HUES64 (cell line): ENCODE measurements around the gene DNAJC5.
A peak's percentile ranks its signal among the peaks of the same experiment; 100 is the strongest.
"Not testable (repeated sequence)": the region's sequence is repeated elsewhere in the genome, so short reads cannot be mapped to it uniquely, and the experiment has no call there.

ENCODE experiments used
- H3K27ac ChIP-seq: 2 replicates; pipeline ENCODE4 v1.7.0; 2013; ENCODE audit warnings: low read depth, low read length, inconsistent platforms
- H3K27me3 ChIP-seq: 2 replicates; pipeline ENCODE4 v1.6.1; 2013; ENCODE audit warnings: mild to moderate bottlenecking, low read length; ENCODE audit not compliant: insufficient read depth
- H3K36me3 ChIP-seq: 2 replicates; pipeline ENCODE4 v1.6.1; 2013; ENCODE audit warnings: mild to moderate bottlenecking, low read length; ENCODE audit not compliant: insufficient read depth
- H3K4me1 ChIP-seq: 2 replicates; pipeline ENCODE4 v1.6.1; 2013; ENCODE audit warnings: mild to moderate bottlenecking, low read length, moderate library complexity; ENCODE audit not compliant: insufficient read depth
- H3K4me3 ChIP-seq: 2 replicates; pipeline ENCODE4 v1.5.1; 2013; ENCODE audit warnings: mild to moderate bottlenecking, low read length, moderate library complexity
- H3K9ac ChIP-seq: 2 replicates; pipeline ENCODE4 v1.6.1; 2013; ENCODE audit warnings: mild to moderate bottlenecking, low read depth, low read length
- H3K9me3 ChIP-seq: 2 replicates; pipeline ENCODE4 v1.6.1; 2013; ENCODE audit warnings: low read depth, low read length; ENCODE audit not compliant: insufficient read depth
- WGBS: fragments of 150-250, 120-280 bp; methylation state at CpG from one replicate; pipeline ENCODE4 v1.1.7; 2013; ENCODE audit warnings: missing lambda C conversion rate; 5-methylcytosine and 5-hydroxymethylcytosine counted together

The DNAJC5 gene

DNA sequence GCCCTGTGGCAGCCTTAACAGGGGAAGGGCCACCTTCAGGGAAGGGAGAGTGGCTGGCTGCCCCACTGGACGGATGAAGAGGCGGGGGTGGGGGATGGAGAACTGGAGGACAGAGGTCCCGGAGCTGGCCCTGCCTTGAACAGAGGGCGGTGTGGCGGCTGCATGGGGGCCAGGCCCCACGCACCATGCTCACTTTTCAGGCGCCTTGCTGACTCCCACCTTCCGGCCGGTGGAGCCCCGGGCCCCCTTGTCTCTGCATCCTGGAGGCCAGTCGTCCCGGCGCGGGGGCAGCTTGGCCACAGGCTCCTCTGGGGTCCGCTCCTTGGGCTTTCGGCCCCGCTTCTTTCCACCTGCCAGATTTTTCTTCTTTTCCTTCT, 64.8 kb downstream of the DNAJC5 start:
- Histone ChIP-seq H3K9ac (no peak overlapping the region), H3K36me3 (peaks cover 46% of the 10 kb centered on the region), H3K9me3 (peaks cover 12% of the 10 kb centered on the region), H3K4me1 (peaks cover 19% of the 10 kb centered on the region; the same call in 1 of the 2 replicates), H3K27ac (peak overlapping the region; percentile 46), H3K27me3 (no peaks in the 10 kb centered on the region), H3K4me3 (no peak overlapping the region)
- 94% methylated on average over 17 of the region's 17 CpGs for WGBS

- H3K4me3 ChIP-seq, H3K27ac ChIP-seq, H3K27me3 ChIP-seq, H3K9ac ChIP-seq: not testable (repeated sequence)
- Histone ChIP-seq H3K36me3 (peaks cover 46% of the 10 kb centered on the region), H3K9me3 (peaks cover 12% of the 10 kb centered on the region), H3K4me1 (peaks cover 19% of the 10 kb centered on the region; the same call in 1 of the 2 replicates)
- WGBS, result 95% methylated on average over 15 of the region's 15 CpGs
These were observed 66.0 kb downstream of the DNAJC5 start for GRCh38 chr20:63960654-63961621.

- Histone ChIP-seq H3K36me3 (peaks cover 55% of the 10 kb centered on the region), H3K9ac (no peak overlapping the region), H3K4me3 (no peak overlapping the region), H3K27ac (no peak overlapping the region), H3K27me3 (no peaks in the 10 kb centered on the region), H3K9me3 (peaks cover 21% of the 10 kb centered on the region), H3K4me1 (peaks cover 19% of the 10 kb centered on the region; the same call in 1 of the 2 replicates)
- 94% methylated on average over 26 of the region's 26 CpGs for WGBS
These were observed 66.9 kb downstream of the DNAJC5 start for GRCh38 chr20:63961664-63962425.

DNA sequence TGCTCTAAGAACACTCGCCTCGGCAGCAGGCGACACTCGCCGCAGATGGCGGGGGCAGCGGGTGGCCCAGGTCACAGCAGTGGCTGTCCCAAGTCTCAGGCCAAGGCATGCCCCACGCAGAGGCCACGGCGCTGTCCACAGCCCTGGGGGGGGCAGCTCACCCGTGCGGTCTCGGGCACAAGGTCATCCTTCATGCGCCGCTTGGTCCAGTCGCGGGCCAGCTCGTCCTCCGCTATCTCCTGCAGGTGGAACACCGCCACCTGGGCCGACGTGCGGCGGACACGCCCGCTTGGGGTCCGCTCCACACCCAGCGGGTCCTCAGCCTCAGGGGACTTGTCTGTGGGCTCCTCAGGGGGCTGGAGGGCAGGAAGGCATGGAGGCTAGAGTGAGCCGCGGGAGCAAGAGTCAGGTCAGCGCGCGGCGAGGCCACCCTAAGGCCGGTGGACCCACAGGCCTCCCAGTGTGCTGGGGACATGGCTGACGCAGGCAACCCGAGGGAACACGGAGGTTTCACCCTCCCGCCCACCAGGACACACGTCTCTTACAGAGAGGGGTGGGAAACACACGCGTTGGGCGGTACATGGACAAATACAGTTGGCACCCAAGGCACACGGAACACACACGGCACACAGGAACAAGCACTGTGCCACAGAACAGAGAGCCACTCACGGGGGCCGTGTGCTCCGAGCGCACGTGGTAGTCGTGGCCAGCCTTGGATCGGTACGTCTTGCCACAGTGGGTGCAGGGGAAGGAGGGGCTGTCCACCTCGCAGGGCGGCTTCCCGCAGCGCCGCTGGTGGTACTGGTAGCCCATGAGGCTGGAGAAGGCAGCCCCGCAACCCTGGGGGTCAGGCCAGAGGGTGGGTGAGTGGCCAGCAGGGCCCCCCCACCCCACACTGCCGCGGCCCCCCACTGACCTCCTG, 67.8 kb downstream of the DNAJC5 start:
- H3K9ac ChIP-seq, result no peak overlapping the region
- H3K27me3 ChIP-seq, result no peaks in the 10 kb centered on the region
- H3K4me1 ChIP-seq, result peaks cover 16% of the 10 kb centered on the region; the same call in 1 of the 2 replicates
- H3K4me3 ChIP-seq, result no peak overlapping the region
- peaks cover 29% of the 10 kb centered on the region for H3K9me3 ChIP-seq
- WGBS, result 97% methylated on average over 61 of the region's 61 CpGs
- H3K36me3 ChIP-seq, result peaks cover 63% of the 10 kb centered on the region
- no peak overlapping the region for H3K27ac ChIP-seq

GRCh38 chr20:63963348-63963741, 68.4 kb downstream of the DNAJC5 start:
- H3K36me3 ChIP-seq, result peaks cover 70% of the 10 kb centered on the region
- no peak overlapping the region for H3K4me3 ChIP-seq
- peaks cover 11% of the 10 kb centered on the region; the same call in 1 of the 2 replicates for H3K4me1 ChIP-seq
- 94% methylated on average over 27 of the region's 27 CpGs for WGBS
- no peak overlapping the region for H3K9ac ChIP-seq
- H3K27ac ChIP-seq, result no peak overlapping the region
- H3K9me3 ChIP-seq, result peaks cover 36% of the 10 kb centered on the region
- no peaks in the 10 kb centered on the region for H3K27me3 ChIP-seq

DNA sequence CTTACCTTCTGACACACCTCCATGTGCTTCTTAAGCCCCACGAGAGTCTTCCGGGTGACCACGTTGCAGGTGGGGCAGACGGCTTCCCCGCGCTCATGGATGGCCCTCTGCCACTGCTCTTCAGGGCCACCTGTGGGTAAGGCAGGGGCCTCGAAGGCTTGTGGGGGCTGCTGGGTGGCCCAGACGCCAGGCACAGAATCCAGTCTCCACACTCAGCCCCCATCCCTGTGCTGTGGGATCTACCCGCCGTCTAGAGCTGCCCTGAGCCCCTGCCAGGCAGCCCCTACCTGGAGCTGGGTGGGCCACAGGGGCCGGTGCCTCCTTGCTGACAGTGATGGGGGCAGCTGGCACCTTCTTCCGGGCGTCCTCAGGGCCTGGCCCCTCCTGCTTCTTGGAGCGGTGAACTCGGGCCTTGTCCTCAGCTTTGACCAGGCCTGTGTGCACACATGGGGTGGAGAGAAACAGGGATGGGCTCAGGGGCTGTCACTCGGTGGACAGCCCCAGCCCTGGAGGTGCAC, 68.9 kb downstream of the DNAJC5 start:
- Histone ChIP-seq H3K9ac (no peak overlapping the region), H3K27ac (no peak overlapping the region), H3K9me3 (peaks cover 38% of the 10 kb centered on the region), H3K27me3 (no peaks in the 10 kb centered on the region), H3K36me3 (peaks cover 70% of the 10 kb centered on the region), H3K4me3 (no peak overlapping the region), H3K4me1 (peaks cover 8% of the 10 kb centered on the region; the same call in 1 of the 2 replicates)
- 97% methylated on average over 16 of the region's 16 CpGs for WGBS

DNA sequence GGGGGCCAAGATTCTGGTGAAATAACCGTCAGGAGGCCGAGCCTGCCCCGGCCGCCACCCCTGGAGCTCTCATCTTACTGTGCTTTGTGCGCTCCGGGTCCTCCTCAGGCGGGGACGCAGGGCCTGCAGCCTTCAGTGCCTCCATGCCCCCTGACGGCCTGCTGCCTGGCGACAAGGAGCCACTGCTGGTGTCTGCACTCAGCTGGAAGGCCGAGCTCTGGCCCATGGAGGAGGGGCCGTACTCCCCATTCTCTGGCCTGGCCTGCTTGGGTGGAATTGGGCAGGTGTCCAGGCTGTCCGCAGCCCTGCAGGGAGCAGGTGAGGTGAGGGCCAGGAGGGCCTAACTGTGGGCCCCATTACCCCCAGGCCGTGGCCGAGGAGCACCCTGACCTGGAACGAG, 69.5 kb downstream of the DNAJC5 start:
- 96% methylated on average over 16 of the region's 16 CpGs for WGBS

GRCh38 chr20:63966172-63966943, 71.4 kb downstream of the DNAJC5 start:
- Histone ChIP-seq H3K27me3 (peaks cover 11% of the 10 kb centered on the region), H3K9ac (no peak overlapping the region), H3K27ac (no peak overlapping the region), H3K36me3 (peaks cover 57% of the 10 kb centered on the region), H3K9me3 (peaks cover 38% of the 10 kb centered on the region), H3K4me1 (peaks cover 4% of the 10 kb centered on the region), H3K4me3 (no peak overlapping the region)
- 96% methylated on average over 27 of the region's 27 CpGs for WGBS

More for the DNA sequence above, 69.5 kb downstream of the DNAJC5 start:
- H3K9ac ChIP-seq, result no peak overlapping the region
- peaks cover 38% of the 10 kb centered on the region for H3K9me3 ChIP-seq
- H3K4me3 ChIP-seq, result no peak overlapping the region
- H3K27ac ChIP-seq, result no peak overlapping the region
- peaks cover 66% of the 10 kb centered on the region for H3K36me3 ChIP-seq
- peaks cover 5% of the 10 kb centered on the region; the same call in 1 of the 2 replicates for H3K4me1 ChIP-seq
- no peaks in the 10 kb centered on the region for H3K27me3 ChIP-seq

DNA sequence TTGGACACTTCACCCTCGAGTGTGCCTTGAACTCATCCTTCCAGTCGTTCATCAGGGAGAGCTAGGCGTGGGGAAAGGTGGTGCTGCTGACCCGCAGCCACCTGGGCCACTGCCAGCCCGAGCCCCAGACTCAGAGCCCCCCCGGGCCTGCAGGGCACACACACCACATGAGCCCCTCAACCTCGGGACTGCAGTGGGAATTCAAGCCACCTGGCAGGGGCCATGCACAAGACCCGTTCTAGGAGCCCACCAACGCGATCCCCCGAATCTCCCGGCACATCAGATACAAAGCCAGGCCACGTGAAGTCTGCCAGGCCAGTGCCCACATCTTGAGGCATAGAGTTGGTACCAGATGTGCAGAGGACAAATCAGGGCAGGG, 72.0 kb downstream of the DNAJC5 start:
- H3K9ac ChIP-seq, result no peak overlapping the region
- no peak overlapping the region for H3K27ac ChIP-seq
- WGBS, result 96% methylated on average over 13 of the region's 13 CpGs
- peaks cover 38% of the 10 kb centered on the region for H3K9me3 ChIP-seq
- no peak overlapping the region for H3K4me3 ChIP-seq
- peaks cover 51% of the 10 kb centered on the region for H3K36me3 ChIP-seq
- H3K27me3 ChIP-seq, result peaks cover 11% of the 10 kb centered on the region
- peaks cover 4% of the 10 kb centered on the region for H3K4me1 ChIP-seq
